Measurements from ENCODE around the gene POMC.
"Not testable (repeated sequence)": the region's sequence is repeated elsewhere in the genome, so short reads cannot be mapped to it uniquely, and the experiment has no call there.

POMC gene

GRCh38 chr2:25158096-25158852 is 10.1 kb downstream of the POMC start:
- WGBS (ENCODE audit: extremely low coverage, insufficient coverage, low lambda C conversion rate): no CpG with 5 or more reads among the region's 11 CpGs
- peaks cover 2% of the 10 kb centered on the region for H3K4me1 ChIP-seq (ENCODE audit: control insufficient read depth, low read depth, low read length)
- H3K18ac ChIP-seq (ENCODE audit: low read length): no peak overlapping the region

GRCh38 chr2:25155401-25155800 is 13.0 kb downstream of the POMC start:
- Histone ChIP-seq H4K5ac (ENCODE audit: low read length) (no peak overlapping the region), H3K4ac (ENCODE audit: low read depth, low read length) (no peak overlapping the region), H3K27ac (ENCODE audit: low read depth, low read length) (no peak overlapping the region), H3K4me3 (ENCODE audit: low read length) (no peak overlapping the region), H3K4me2 (ENCODE audit: low read length) (no peak overlapping the region), H3K9ac (ENCODE audit: low read length) (no peak overlapping the region), H3K79me2 (ENCODE audit: control insufficient read depth, insufficient read depth, low read length) (no peaks in the 10 kb centered on the region), H4K8ac (ENCODE audit: low read depth, low read length) (no peak overlapping the region), H3K79me1 (ENCODE audit: low read length) (no peaks in the 10 kb centered on the region), H2BK15ac (replicated peaks; ENCODE audit: low read depth) (no peak overlapping the region), H3K36me3 (ENCODE audit: control insufficient read depth, insufficient read depth, low read length) (no peaks in the 10 kb centered on the region), H3K56ac (ENCODE audit: low read length) (no peak overlapping the region), H3K18ac (ENCODE audit: low read length) (no peak overlapping the region), H2BK120ac (ENCODE audit: low read depth, low read length) (no peak overlapping the region), H3K27me3 (ENCODE audit: insufficient read depth, low read length, poor library complexity) (no peaks in the 10 kb centered on the region), H2AK5ac (ENCODE audit: low read length) (no peak overlapping the region), H3K4me1 (ENCODE audit: control insufficient read depth, low read depth, low read length) (peaks cover 2% of the 10 kb centered on the region), H3K23ac (ENCODE audit: low read length) (no peak overlapping the region), H2BK5ac (ENCODE audit: low read length) (no peak overlapping the region)
- WGBS (ENCODE audit: extremely low coverage, insufficient coverage, low lambda C conversion rate): no CpG with 5 or more reads among the region's 10 CpGs
- no peak for DNase-seq

More at GRCh38 chr2:25158096-25158852, 10.1 kb downstream of the POMC start:
- no peak overlapping the region for H3K4me3 ChIP-seq (ENCODE audit: low read length)
- H3K27ac ChIP-seq (ENCODE audit: low read depth, low read length): no peak overlapping the region
- H2BK15ac ChIP-seq (replicated peaks; ENCODE audit: low read depth): no peak overlapping the region
- no peak overlapping the region for H2AK5ac ChIP-seq (ENCODE audit: low read length)
- H2BK120ac ChIP-seq (ENCODE audit: low read depth, low read length): no peak overlapping the region
- no peak overlapping the region for H2BK5ac ChIP-seq (ENCODE audit: low read length)
- no peak for DNase-seq
- H3K9ac ChIP-seq (ENCODE audit: low read length): no peak overlapping the region
- H3K79me1 ChIP-seq (ENCODE audit: low read length): no peaks in the 10 kb centered on the region
- no peak overlapping the region for H3K56ac ChIP-seq (ENCODE audit: low read length)
- no peak overlapping the region for H3K4me2 ChIP-seq (ENCODE audit: low read length)
- no peak overlapping the region for H4K5ac ChIP-seq (ENCODE audit: low read length)
- H3K23ac ChIP-seq (ENCODE audit: low read length): no peak overlapping the region
- H3K27me3 ChIP-seq (ENCODE audit: insufficient read depth, low read length, poor library complexity): no peaks in the 10 kb centered on the region
- no peak overlapping the region for H4K8ac ChIP-seq (ENCODE audit: low read depth, low read length)
- H3K4ac ChIP-seq (ENCODE audit: low read depth, low read length): no peak overlapping the region
- no peaks in the 10 kb centered on the region for H3K79me2 ChIP-seq (ENCODE audit: control insufficient read depth, insufficient read depth, low read length)
- no peaks in the 10 kb centered on the region for H3K36me3 ChIP-seq (ENCODE audit: control insufficient read depth, insufficient read depth, low read length)

GRCh38 chr2:25151718-25152117 is 16.7 kb downstream of the POMC start:
- no peak overlapping the region for H3K56ac ChIP-seq (ENCODE audit: low read length)
- H3K18ac ChIP-seq (ENCODE audit: low read length): no peak overlapping the region
- no peak overlapping the region for H3K4me2 ChIP-seq (ENCODE audit: low read length)
- no peak overlapping the region for H2BK15ac ChIP-seq (replicated peaks; ENCODE audit: low read depth)
- no peaks in the 10 kb centered on the region for H3K36me3 ChIP-seq (ENCODE audit: control insufficient read depth, insufficient read depth, low read length)
- H2BK120ac ChIP-seq (ENCODE audit: low read depth, low read length): no peak overlapping the region
- H3K27me3 ChIP-seq (ENCODE audit: insufficient read depth, low read length, poor library complexity): no peaks in the 10 kb centered on the region
- H2AK5ac ChIP-seq (ENCODE audit: low read length): no peak overlapping the region
- no peak overlapping the region for H3K9ac ChIP-seq (ENCODE audit: low read length)
- no peak overlapping the region for H3K4me3 ChIP-seq (ENCODE audit: low read length)
- no peak overlapping the region for H2BK5ac ChIP-seq (ENCODE audit: low read length)
- no peak overlapping the region for H3K23ac ChIP-seq (ENCODE audit: low read length)
- DNase-seq: no peak
- H3K4me1 ChIP-seq (ENCODE audit: control insufficient read depth, low read depth, low read length): no peaks in the 10 kb centered on the region
- H4K5ac ChIP-seq (ENCODE audit: low read length): no peak overlapping the region
- H3K79me1 ChIP-seq (ENCODE audit: low read length): no peaks in the 10 kb centered on the region
- H3K4ac ChIP-seq (ENCODE audit: low read depth, low read length): no peak overlapping the region
- no peak overlapping the region for H3K27ac ChIP-seq (ENCODE audit: low read depth, low read length)
- WGBS (ENCODE audit: extremely low coverage, insufficient coverage, low lambda C conversion rate): no CpG with 5 or more reads among the region's 12 CpGs
- H4K8ac ChIP-seq (ENCODE audit: low read depth, low read length): no peak overlapping the region
- no peaks in the 10 kb centered on the region for H3K79me2 ChIP-seq (ENCODE audit: control insufficient read depth, insufficient read depth, low read length)

GRCh38 chr2:25150993-25151392 is 17.4 kb downstream of the POMC start:
- H3K4me2 ChIP-seq (ENCODE audit: low read length); H2AK5ac ChIP-seq (ENCODE audit: low read length); H3K9ac ChIP-seq (ENCODE audit: low read length); H3K4me1 ChIP-seq (ENCODE audit: control insufficient read depth, low read depth, low read length); H3K27ac ChIP-seq (ENCODE audit: low read depth, low read length); H3K79me2 ChIP-seq (ENCODE audit: control insufficient read depth, insufficient read depth, low read length); H3K4me3 ChIP-seq (ENCODE audit: low read length); H2BK120ac ChIP-seq (ENCODE audit: low read depth, low read length); H2BK15ac ChIP-seq (replicated peaks; ENCODE audit: low read depth); H4K5ac ChIP-seq (ENCODE audit: low read length); H2BK5ac ChIP-seq (ENCODE audit: low read length); H3K4ac ChIP-seq (ENCODE audit: low read depth, low read length); H3K27me3 ChIP-seq (ENCODE audit: insufficient read depth, low read length, poor library complexity); H3K23ac ChIP-seq (ENCODE audit: low read length); H3K79me1 ChIP-seq (ENCODE audit: low read length); H4K8ac ChIP-seq (ENCODE audit: low read depth, low read length); H3K56ac ChIP-seq (ENCODE audit: low read length); DNase-seq; H3K18ac ChIP-seq (ENCODE audit: low read length); H3K36me3 ChIP-seq (ENCODE audit: control insufficient read depth, insufficient read depth, low read length): not testable (repeated sequence)
- WGBS (ENCODE audit: extremely low coverage, insufficient coverage, low lambda C conversion rate): no CpG with 5 or more reads among the region's 5 CpGs

- Histone ChIP-seq H3K4me2 (ENCODE audit: low read length) (no peak overlapping the region), H3K36me3 (ENCODE audit: control insufficient read depth, insufficient read depth, low read length) (no peaks in the 10 kb centered on the region), H3K56ac (ENCODE audit: low read length) (no peak overlapping the region), H3K27ac (ENCODE audit: low read depth, low read length) (no peak overlapping the region), H3K79me1 (ENCODE audit: low read length) (no peaks in the 10 kb centered on the region), H3K4me3 (ENCODE audit: low read length) (no peak overlapping the region), H3K9ac (ENCODE audit: low read length) (no peak overlapping the region), H3K4ac (ENCODE audit: low read depth, low read length) (no peak overlapping the region), H2BK5ac (ENCODE audit: low read length) (no peak overlapping the region), H3K79me2 (ENCODE audit: control insufficient read depth, insufficient read depth, low read length) (no peaks in the 10 kb centered on the region), H4K8ac (ENCODE audit: low read depth, low read length) (no peak overlapping the region), H3K23ac (ENCODE audit: low read length) (no peak overlapping the region), H3K27me3 (ENCODE audit: insufficient read depth, low read length, poor library complexity) (no peaks in the 10 kb centered on the region), H2BK15ac (replicated peaks; ENCODE audit: low read depth) (no peak overlapping the region), H4K5ac (ENCODE audit: low read length) (no peak overlapping the region), H3K4me1 (ENCODE audit: control insufficient read depth, low read depth, low read length) (no peaks in the 10 kb centered on the region), H2BK120ac (ENCODE audit: low read depth, low read length) (no peak overlapping the region), H2AK5ac (ENCODE audit: low read length) (no peak overlapping the region), H3K18ac (ENCODE audit: low read length) (no peak overlapping the region)
- DNase-seq: no peak
- no CpG with 5 or more reads among the region's 6 CpGs for WGBS (ENCODE audit: extremely low coverage, insufficient coverage, low lambda C conversion rate)
These were observed 18.7 kb downstream of the POMC start for GRCh38 chr2:25149646-25150045.

GRCh38 chr2:25146896-25147295 is 21.5 kb downstream of the POMC start:
- Histone ChIP-seq H3K23ac (ENCODE audit: low read length) (no peak overlapping the region), H3K4me1 (ENCODE audit: control insufficient read depth, low read depth, low read length) (no peaks in the 10 kb centered on the region), H4K5ac (ENCODE audit: low read length) (no peak overlapping the region), H2BK5ac (ENCODE audit: low read length) (no peak overlapping the region), H3K27me3 (ENCODE audit: insufficient read depth, low read length, poor library complexity) (no peaks in the 10 kb centered on the region), H2AK5ac (ENCODE audit: low read length) (no peak overlapping the region), H3K56ac (ENCODE audit: low read length) (no peak overlapping the region), H3K9ac (ENCODE audit: low read length) (no peak overlapping the region), H3K4me3 (ENCODE audit: low read length) (no peak overlapping the region), H3K36me3 (ENCODE audit: control insufficient read depth, insufficient read depth, low read length) (no peaks in the 10 kb centered on the region), H2BK120ac (ENCODE audit: low read depth, low read length) (no peak overlapping the region), H3K27ac (ENCODE audit: low read depth, low read length) (no peak overlapping the region), H3K4me2 (ENCODE audit: low read length) (no peak overlapping the region), H3K4ac (ENCODE audit: low read depth, low read length) (no peak overlapping the region), H4K8ac (ENCODE audit: low read depth, low read length) (no peak overlapping the region), H3K79me1 (ENCODE audit: low read length) (no peaks in the 10 kb centered on the region), H3K79me2 (ENCODE audit: control insufficient read depth, insufficient read depth, low read length) (no peaks in the 10 kb centered on the region), H2BK15ac (replicated peaks; ENCODE audit: low read depth) (no peak overlapping the region), H3K18ac (ENCODE audit: low read length) (no peak overlapping the region)
- no CpG with 5 or more reads among the region's 10 CpGs for WGBS (ENCODE audit: extremely low coverage, insufficient coverage, low lambda C conversion rate)
- DNase-seq: no peak
